ENCODE measurements around the gene MOB3B.

Gene MOB3B

DNA sequence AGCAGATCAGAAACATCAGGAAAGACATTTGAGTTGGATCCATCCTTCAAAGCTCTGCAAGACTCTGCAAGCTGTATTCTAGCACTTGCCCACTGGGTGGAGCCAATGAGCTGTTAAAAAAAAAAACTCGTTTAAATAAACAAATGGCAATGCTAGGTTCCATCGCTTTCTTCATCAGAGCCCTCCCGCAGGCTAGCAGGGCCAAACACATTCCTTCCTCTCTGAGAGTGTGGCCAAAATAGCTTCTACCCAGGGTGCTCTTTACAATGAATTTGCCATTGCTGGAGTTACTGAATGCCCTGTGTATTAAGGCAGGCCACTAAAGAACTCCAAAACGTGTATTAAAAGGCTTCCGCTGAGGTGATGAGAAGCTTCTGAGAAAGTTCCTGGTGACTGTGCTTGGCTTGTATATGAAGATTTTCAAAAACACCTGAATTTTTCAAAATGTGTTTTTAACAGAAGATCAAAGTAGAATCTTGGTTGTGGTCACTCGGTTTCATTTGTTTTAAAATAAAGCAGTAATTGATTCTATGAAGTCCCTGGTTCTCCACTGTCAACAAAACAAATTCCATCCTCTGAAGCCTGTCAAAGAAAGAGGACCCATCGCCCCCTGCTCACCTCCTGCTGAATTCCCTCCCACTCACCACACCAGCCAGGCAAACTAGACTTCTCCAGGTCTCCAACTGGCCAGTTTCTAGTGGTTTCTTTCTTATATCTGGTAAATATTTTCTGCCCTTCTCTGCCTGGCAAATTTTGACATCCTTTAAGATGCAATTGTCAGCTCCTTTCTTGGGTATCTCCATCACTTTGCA is 196.2 kb downstream of the MOB3B start:
- DNase-seq: peak; percentile 52

DNA sequence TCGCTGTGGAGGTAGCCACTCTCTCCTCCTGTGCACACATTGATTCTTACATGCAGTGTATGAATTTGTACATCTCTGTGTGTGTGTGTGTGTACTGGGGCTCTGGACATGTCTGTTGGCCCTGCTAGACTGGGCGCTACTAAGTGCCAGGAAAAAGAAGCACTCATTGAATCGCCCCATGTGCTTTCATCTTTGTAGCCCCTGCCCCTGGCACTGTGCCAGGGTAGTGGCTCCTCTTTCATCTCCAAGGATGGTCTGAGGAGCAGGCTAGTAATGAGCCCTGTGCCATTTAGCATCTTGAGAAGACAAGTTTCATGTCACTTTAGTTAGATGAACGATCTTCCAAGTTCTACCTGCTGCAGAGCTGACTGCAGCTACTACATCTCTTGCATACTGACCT is 198.2 kb downstream of the MOB3B start:
- no peak for DNase-seq

DNA sequence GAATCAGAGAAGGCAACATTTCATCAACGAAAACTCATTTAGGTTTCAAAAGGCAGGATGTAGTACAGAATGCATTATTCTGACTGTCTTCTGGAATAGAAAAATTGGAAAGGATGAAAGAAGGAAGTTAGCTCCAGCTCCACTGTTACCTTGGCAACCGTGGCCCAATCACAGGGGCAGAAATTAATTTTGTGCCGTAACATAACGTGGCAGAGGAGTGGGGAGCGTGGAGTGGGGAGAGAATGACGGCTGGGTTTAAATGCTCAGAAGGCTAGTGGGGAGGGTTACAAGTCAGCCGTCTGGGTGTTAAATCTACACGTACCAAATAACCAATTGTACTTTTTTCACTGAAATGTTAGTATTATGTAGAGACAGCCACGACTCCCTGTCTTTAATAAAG is 200.3 kb downstream of the MOB3B start:
- no peak for DNase-seq

DNA sequence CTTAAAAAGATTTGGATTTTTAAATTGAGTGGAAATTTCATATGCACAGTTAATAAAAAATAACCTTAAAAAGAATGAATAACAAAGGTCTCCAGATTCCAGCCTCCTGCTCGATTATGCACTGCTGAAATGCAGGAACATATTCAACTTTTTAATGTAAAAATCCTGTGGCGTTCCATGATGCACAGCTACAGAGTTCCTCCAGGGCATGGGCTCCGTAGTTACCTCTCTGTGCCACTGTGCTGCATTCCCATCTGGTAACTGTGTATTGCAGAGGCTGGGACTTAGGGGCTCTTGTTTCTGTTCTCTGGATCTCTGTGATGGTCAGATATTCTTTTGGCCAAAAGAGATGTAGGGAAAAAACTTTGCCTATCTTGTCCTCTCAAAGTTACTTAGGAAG is 201.1 kb downstream of the MOB3B start:
- no peak for DNase-seq

DNA sequence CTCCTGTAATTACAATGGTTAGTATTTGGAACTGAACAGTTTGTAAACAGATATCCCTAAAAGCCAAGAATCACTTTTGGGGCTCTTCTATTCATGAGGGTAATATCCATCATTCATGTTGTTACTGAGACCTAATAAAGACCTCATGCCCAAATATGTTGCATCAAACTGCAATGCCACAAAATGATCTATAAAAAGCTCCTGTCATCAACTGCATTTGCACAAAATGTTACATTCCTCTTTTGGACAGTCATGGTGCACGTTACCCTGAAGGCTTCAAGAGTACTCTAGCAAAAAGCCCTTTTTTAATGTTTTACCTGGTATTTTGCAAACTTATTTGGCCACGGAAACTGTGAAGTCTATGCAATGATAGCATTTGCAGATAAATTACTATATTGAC is 218.4 kb downstream of the MOB3B start:
- no peak for DNase-seq

DNA sequence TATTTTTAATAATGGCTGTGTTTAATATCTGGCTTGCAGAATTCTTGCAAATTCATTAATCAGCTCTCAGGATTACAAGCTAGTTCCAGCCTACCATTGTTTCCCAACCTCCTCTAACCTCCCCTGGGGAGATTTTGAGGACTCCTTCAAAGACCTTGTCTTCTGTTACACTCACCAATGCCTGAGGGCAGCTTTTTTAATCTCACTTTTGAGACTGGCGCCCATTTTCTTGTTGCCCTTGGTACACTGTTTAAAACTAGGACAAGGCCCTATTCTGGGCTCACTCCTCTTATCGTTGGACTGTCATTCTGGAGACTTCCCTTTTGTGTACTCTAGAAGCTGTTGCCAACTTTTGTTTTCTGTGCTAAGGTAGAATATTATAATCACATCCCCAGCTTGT is 219.0 kb downstream of the MOB3B start:
- no peak for DNase-seq

DNA sequence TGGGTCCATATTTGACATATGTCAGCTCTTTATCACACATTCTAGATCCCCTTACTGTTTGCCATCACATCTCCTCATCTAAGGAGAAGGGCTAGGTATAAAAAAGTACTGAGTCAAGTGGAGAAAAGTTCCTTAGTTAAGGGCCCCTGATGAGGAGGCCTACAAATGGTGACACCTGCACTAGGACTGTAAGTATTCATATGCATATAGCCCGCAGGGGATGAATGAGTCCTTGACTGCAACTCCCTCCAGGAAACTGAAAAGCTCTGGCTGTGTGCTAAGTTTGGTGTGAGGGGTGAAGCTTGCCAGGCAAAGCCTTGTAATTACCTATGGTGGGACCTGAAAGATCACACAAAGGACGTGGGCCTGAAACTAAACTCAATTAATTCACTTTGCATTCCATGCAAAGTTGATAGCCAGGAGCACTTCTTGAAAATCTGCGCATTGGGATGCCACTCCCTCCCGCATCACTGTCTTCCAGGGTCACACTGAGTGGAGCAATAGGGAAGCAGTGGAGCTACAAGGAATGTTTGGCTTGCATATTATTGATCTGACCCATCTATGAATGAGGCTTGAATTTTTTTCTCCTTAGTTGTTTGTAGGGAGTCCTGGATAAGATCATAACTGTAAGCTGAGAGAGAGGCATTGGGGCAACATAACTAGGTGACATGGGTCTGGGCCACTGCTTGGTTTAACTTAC is 220.8 kb downstream of the MOB3B start:
- DNase-seq: no peak

DNA sequence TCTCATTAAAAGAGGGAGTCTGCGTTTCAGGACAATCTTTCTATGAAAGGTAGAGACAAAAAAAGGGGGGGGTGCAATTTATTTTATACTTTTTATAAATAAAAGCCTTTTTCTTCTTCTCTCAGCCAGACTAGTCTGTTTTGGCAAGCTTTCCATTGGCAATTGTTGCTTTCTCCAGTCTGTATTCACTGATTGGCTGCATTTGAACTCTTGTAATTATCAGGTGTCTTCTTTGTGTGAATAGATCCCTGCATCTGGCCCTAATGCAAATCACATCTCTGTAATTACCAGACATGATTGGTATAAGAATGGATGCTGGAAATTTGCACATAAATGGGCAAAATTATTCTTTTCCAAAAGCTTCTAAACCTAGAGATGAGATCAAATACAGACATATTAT is 225.1 kb downstream of the MOB3B start:
- no peak for DNase-seq

DNA sequence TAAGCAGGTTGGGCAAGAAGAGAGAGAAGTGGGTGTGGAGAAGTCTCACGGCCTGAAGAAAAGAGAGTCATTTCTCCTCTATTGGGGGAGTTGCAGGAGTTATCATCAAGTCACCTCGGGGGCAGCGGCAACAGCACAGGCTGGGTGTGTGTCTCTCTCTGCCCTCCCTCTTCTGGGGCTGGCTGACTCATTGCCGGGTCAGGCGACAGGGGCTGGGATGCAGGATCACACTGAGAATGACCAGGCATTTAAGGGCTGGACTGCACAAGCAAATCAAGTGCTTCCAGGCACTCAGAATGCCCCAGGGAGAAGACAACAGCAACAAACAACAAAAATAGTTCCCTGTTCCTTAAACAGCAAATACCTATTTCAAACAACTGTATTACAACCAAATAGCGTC is 226.4 kb downstream of the MOB3B start:
- DNase-seq: no peak

DNA sequence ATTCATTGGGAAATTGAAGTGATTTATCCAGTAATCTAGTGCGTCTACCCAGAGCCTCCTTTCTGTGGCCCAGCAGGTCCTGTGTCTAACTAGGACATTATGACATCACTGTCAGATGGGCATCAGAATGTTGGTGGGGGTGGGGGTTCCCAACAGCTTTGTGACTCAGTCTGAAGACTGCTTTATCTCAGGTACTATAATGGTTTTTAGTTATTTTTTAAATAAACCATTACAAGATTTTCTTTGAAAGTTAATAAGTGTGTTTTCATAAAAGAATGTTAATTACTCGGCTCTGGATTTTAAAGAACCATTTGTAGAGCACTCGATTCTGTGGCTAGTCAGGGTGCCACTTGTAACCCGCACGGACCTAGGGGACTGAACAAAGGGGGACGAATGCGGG is 232.6 kb downstream of the MOB3B start, which contains the start of gene EQTN:
Gene EQTN, minus strand, starts transcription at position 101 of the 400 bp plus-strand sequence. Its CDS starts 95 bp downstream, at position 6.
- no peak for DNase-seq

DNA sequence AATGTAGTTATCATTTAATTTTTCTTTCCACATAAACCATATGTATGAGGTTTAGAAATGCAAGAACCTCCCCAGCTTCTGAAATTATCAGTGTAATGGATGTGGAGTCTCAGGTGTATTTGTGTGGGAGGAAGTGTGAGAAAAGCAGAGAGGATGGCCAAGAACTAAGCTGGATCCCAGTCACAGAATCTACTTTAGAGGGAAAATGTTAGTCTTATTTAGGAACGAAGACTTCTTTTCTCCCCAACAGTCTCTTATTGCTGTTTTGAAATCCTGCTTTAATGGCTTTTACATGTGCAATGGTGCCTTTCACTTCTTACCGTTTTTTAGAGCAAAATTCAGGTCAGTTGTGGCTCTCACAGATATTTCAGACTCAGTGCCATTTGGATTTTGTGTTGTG is 235.6 kb downstream of the MOB3B start:
- no peak for DNase-seq

DNA sequence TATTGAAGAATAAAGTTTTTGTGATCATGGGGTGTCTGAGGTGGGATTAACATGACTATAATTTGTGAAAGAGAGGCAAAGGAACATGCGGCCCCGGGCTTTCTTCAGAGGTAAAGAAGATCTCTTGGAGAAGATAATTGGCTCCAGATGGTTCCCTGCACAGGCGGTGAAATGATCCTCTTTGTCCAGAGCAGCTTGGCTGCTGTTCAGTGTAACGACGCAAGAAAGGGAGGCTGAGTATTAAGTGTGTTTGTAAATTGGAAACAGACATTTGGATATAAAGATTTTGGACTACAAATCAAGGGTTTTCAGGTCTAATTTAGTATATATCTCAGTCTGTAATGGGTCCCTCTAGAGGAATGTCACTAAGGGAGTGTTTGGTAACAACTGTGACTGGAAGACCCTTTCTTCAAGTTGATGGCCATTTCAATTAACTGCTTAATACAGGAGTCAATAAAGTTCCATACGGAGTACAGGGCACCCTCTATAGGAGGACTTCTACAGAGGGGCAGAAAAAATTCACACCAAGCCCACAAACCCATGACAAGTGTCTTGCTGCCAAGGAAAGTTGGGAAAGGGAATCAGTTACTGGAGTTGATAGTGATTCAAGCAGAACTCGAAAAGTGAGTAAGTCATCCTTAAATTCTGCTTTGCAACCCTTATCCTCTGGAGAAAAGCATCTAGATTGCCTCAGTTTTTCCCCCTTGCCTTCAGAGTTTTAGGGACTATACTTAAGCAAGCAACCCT is 236.8 kb downstream of the MOB3B start:
- DNase-seq: no peak

DNA sequence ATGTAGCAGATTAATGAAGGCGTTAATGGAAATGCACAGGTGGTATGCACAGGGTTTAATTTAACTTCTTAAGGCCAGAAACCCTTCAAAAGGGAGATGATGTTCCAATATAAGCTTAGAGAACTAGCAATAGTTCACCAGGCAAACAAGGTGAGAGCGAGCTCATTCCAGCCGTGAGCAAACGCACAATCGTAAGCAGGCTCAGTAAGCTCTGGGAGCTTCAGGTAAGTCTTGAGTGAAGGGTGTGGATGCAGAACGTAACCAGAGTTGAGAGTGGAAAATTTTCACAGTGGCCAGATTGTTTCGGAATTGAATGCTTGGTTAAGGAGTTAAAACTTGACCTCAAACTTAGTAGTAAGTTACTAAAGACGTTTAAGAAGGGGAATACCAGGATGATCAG is 238.3 kb downstream of the MOB3B start:
- no peak for DNase-seq

DNA sequence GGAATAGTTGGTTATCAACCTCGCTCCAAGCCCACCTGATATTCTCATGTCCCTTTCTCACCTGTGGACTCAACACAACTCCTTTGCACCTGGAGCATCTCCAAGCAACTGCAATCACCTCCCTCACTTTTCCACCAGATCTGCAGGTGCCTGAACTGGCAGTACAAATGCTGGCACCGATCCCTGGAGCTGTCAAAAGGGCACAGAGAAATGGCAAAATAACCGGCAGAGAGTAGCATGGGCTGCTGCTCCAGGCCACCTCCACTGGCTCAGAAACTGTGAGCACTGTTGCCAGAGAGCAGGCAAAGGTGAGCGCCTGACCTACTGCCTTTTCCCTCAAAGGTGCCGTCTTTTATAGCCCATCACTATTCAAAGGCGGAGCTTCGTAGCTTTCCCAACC is 247.3 kb downstream of the MOB3B start:
- DNase-seq: no peak

DNA sequence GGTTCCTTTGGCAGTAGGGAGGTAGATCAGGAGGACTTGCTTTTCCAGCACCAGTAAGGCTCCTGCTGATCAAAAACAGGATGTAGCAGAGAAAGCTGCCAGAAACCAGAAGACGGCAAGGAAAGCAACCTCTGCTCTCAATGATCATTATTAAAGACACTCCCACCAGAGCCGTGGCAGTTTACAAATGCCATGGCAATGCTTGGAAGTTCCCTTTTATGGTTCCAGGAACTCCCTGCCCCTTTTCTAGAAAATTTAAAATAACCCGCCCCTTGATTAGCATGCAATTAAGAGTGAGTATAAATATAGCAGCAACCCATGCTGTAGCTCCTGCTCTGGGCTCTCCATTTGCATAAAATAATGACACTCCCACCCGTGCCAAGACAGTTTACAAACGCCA is 248.8 kb downstream of the MOB3B start:
- DNase-seq: no peak

DNA sequence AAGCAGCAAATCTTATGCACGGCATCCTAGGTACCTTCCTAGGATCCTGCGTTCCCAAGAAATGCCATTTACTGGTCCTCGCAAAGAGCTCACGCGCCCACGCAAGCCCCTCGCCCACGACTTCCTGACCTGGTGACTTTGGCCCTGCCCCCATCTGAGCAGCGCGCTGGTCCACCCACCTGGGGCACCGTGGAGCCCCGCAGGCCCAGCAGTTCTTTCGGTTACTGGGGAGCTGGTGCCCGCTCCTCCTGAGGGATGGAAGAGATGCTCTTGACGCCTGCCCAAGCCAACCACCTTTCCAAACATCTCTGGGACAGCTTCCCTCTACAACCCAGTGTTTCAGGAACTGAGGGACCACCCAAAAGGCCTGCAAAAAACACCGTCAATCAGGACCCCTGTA is 249.4 kb downstream of the MOB3B start:
- DNase-seq: no peak

DNA sequence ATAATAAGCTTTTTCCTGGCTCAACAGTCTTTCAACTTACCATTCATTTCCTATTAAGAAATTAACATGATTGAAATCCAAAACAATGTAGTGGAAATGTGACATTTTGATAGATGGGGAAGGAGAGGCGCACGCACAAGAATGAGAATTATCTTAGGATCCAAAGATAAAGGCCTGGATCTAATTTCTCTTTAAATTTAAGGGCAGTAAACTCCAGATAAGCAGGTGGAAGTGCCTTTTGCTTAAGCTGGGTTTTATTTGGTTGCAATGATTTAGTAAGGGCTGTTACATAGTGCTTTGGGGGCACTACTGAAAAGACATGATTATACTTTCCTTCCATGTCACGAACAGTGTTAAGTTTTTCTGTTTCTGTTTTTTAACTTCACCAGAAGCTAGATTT is 250.0 kb downstream of the MOB3B start:
- no peak for DNase-seq

DNA sequence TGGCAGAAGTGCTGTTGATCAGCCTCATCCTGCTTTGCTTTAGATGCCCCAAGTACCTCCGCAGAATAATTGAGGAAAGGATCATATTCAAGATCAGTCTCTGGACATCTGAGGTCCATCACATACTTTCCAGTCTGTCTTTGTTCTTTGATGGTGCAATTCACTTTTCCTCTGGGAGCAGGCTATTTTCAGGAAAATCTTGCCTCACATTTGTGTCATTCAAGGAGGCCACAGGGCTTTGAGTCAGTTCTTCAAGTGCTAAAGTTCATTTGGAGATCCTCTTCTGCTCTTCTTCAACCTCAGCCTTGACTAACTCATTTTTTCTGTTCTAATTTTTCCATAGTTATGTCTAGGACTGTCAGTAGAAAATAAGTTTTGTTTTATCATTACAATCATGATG is 251.2 kb downstream of the MOB3B start:
- DNase-seq: no peak

DNA sequence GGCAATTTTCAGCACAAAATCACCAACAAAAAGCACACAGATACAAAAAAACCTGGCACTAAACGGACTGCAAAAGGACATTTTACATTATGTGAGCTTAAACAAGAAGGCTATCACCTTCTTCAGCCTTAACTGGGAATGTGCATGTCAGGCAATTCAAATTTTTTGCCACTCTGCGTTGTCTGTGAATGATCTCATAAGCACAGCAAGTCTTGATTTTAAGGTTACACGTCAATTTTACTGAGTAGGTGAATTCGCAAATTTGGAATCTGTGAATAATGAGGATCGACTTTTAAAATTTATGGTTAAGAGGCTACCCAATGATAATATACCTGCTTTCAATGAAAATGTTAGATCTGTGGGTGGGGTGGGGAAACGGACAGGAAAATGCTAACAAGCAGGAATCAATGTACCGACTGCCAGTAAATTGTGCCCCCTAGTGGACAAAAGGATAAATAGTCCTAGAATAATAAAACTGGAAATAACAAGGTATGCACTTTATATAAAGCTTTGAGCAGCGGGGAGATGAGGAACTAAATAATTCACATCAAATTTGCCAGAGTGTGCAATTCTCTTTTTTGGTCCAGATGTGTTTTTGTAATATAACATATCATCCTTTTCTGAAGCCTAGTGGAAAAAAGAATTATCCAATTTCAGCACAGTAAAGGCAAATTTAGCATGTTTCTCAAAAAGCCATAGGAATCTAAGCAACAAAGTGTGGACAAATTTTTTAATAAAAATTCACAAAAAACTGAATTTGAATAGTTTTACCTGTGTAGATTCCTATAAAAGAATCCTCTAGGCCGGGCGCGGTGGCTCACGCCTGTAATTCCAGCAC is 253.2 kb downstream of the MOB3B start:
- DNase-seq: peak; percentile 38
